Tibial nerve (tissue), 4 donors: ENCODE data around the gene MSH5. TPM values are rescaled to one million over a fixed set of nuclear protein-coding genes. Genes with fewer than 3 reads are reported as not detected.

Source experiments
- DNase-seq, 2 donors: peaks; one replicate each; pipeline ENCODE4 v3.0.0-alpha.2; 2019; ENCODE audit warnings: low spot score in 2 of 2
- H3K27ac ChIP-seq, 4 donors: fragments of 200-600 bp; sonication (generic) in 3 of 4; one replicate each; pipeline ENCODE4 v1.5.1; 2017 to 2019; ENCODE audit warnings: mild to moderate bottlenecking in 1 of 4
- H3K27me3 ChIP-seq, 2 donors: fragments of 200-600 bp; sonication (generic) in 1 of 2; one replicate each; pipeline versions ENCODE4 v1.5.1 to v1.6.0; 2017 to 2019
- H3K36me3 ChIP-seq, 3 donors: fragments of 200-600 bp; sonication (generic); one replicate each; pipeline ENCODE4 v1.5.1; 2018 to 2019
- H3K4me1 ChIP-seq, 4 donors: fragments of 200-600 bp; sonication (generic) in 3 of 4; one replicate each; pipeline ENCODE4 v1.5.1; 2017 to 2019
- H3K4me3 ChIP-seq, 4 donors: fragments of 200-600 bp; sonication (generic) in 3 of 4; one replicate each; pipeline ENCODE4 v1.5.1; 2017 to 2019; ENCODE audit warnings: mild to moderate bottlenecking in 1 of 4, moderate library complexity in 1 of 4
- H3K9me3 ChIP-seq, 4 donors: fragments of 200-600 bp; sonication (generic) in 3 of 4; one replicate each; pipeline ENCODE4 v1.5.1; 2017 to 2019
- EP300 ChIP-seq, 2 donors: sonication (generic); formaldehyde crosslinking; IDR thresholded peaks; one replicate each; pipeline ENCODE4 v1.6.1; 2017; ENCODE audit warnings: antibody characterized with exemption in 2 of 2, mild to moderate bottlenecking in 1 of 2
- POLR2A ChIP-seq, 2 donors: fragments of 450-650 bp; IDR thresholded peaks; one replicate each; pipeline ENCODE4 v1.6.1; 2017; ENCODE audit warnings: antibody characterized with exemption in 2 of 2, mild to moderate bottlenecking in 2 of 2, moderate library complexity in 2 of 2
- WGBS, 2 donors: methylation state at CpG; one replicate each; pipeline ENCODE4 v1.1.5; 2018; 5-methylcytosine and 5-hydroxymethylcytosine counted together
- total RNA-seq, 4 donors: library from RNA; depleted of rRNA; stranded (reverse); fragments of >200 nt; gene quantifications; one replicate each; pipeline ENCODE4 v1.1.0, GENCODE V29; 2016
- TF ChIP-seq, protein P1 (sequence below), 5 experiments: fragments of 200-600 bp in 3 of 5; fragments of 450-650 bp in 2 of 5; sonication (generic) in 3 of 5; IDR thresholded peaks; one replicate each; pipeline ENCODE4 v1.5.1; 2016 to 2019; ENCODE audit warnings: antibody characterized with exemption in 5 of 5, mild to moderate bottlenecking in 3 of 5, moderate library complexity in 2 of 5

Gene MSH5
- total RNA-seq, 4 donors from 2014 or later: 12.2 to 25.5 (median 18.4) TPM

GRCh38 chr6:31740397-31741223, 805 bp downstream of the MSH5 start:
- no peaks in the 10 kb centered on the region for H3K9me3 ChIP-seq
- TF ChIP-seq EP300 (IDR thresholded peaks at IDR 0.05) (no peak), POLR2A (IDR thresholded peaks at IDR 0.05) (no peak)
- TF ChIP-seq, protein P1, sequence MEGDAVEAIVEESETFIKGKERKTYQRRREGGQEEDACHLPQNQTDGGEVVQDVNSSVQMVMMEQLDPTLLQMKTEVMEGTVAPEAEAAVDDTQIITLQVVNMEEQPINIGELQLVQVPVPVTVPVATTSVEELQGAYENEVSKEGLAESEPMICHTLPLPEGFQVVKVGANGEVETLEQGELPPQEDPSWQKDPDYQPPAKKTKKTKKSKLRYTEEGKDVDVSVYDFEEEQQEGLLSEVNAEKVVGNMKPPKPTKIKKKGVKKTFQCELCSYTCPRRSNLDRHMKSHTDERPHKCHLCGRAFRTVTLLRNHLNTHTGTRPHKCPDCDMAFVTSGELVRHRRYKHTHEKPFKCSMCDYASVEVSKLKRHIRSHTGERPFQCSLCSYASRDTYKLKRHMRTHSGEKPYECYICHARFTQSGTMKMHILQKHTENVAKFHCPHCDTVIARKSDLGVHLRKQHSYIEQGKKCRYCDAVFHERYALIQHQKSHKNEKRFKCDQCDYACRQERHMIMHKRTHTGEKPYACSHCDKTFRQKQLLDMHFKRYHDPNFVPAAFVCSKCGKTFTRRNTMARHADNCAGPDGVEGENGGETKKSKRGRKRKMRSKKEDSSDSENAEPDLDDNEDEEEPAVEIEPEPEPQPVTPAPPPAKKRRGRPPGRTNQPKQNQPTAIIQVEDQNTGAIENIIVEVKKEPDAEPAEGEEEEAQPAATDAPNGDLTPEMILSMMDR (IDR thresholded peaks at IDR 0.05): no peak
- no peaks in the 10 kb centered on the region for H3K27me3 ChIP-seq
- peak overlapping the region in 3 of 4 donors; percentile 76 to 91 (median 81) for H3K27ac ChIP-seq
- H3K4me1 ChIP-seq: peaks cover 0 to 42% (median 30%) of the 10 kb centered on the region in 4 donors
- DNase-seq: no peak
- WGBS, 2 donors: 18 to 23% methylated on average over 27 to 29 of the region's 29 CpGs
- peak overlapping the region; percentile 57 to 82 (median 68) for H3K4me3 ChIP-seq
- H3K36me3 ChIP-seq: peaks cover 0 to 15% (median 0%) of the 10 kb centered on the region in 3 donors

DNA sequence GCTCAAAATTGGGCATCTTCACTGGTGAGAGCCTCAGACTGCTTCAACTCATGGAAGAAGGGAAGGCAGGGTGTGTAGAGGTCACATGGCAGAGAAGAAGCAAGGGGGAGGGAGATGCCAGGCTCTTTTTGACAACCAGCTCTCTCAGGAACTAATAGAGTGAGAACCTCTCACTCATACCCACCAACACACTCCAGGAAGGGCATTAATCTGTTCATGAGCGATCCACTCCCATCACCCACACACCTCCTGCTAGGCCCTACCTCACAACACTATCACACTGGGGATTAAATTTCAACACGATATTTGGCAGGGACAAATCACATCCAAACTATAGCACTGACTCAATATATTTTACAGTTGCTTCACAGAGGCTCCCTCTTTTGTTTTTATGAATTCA, 2.0 kb downstream of the MSH5 start:
- Histone ChIP-seq H3K36me3 (peaks cover 0 to 22% (median 0%) of the 10 kb centered on the region in 3 donors), H3K9me3 (no peaks in the 10 kb centered on the region), H3K27ac (no peak overlapping the region), H3K27me3 (no peaks in the 10 kb centered on the region), H3K4me3 (no peak overlapping the region), H3K4me1 (peaks cover 0 to 39% (median 26%) of the 10 kb centered on the region in 4 donors)
- no peak for DNase-seq
- WGBS, 2 donors: 85 to 86% methylated on average over 2 of the region's 2 CpGs
- TF ChIP-seq POLR2A (IDR thresholded peaks at IDR 0.05) (no peak), EP300 (IDR thresholded peaks at IDR 0.05) (no peak)
- TF ChIP-seq, protein P1 (IDR thresholded peaks at IDR 0.05): no peak

DNA sequence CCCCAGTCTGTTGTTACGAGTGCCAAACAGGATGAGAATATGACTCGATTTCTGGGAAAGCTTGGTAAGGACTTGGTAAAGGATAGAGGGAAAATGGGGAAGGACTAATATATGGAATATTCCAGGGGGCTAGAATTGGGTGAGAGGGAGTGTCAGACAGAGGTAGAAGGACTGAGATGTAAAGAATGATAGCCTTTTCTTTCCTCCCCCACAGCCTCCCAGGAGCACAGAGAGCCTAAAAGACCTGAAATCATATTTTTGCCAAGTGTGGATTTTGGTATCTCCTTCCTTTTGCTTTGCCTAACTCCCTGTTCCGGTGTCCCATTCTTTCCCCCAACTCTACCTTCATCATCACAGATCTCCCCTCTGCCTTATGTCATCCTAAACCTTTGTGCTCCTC, 3.1 kb downstream of the MSH5 start:
- Histone ChIP-seq H3K27me3 (no peaks in the 10 kb centered on the region), H3K27ac (no peak overlapping the region), H3K9me3 (no peaks in the 10 kb centered on the region), H3K4me1 (peaks cover 0 to 28% (median 16%) of the 10 kb centered on the region in 4 donors), H3K36me3 (peaks cover 0 to 30% (median 0%) of the 10 kb centered on the region in 3 donors), H3K4me3 (no peak overlapping the region)
- DNase-seq: no peak
- WGBS, 2 donors: 86 to 87% methylated on average over 3 of the region's 3 CpGs
- no peak for TF ChIP-seq POLR2A (IDR thresholded peaks at IDR 0.05)
- TF ChIP-seq, protein P1 (IDR thresholded peaks at IDR 0.05): no peak
- no peak for TF ChIP-seq EP300 (IDR thresholded peaks at IDR 0.05)

DNA sequence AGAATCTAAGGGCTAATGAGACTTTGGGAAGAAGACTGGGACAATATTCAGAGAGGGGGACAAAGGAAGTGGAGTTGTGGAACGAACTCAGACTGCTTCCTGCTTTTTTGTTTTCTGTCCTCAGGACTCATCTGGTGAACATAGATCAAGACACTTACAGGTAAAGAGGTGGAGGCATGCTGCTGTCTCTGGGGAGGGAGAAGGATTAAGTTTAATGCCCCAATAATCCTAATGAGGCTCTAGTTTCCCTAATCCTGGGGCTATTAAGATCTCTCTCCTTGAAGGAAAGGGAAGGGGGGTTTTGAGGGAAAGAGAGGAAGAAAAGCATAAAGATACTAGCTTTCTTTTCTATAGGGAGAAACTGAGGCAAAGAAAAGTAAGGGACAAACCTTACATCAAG, 4.6 kb downstream of the MSH5 start:
- H3K36me3 ChIP-seq: peaks cover 0 to 30% (median 0%) of the 10 kb centered on the region in 3 donors
- DNase-seq: no peak
- H3K4me3 ChIP-seq: no peak overlapping the region
- no peaks in the 10 kb centered on the region for H3K9me3 ChIP-seq
- TF ChIP-seq, protein P1 (IDR thresholded peaks at IDR 0.05): no peak
- no peak for TF ChIP-seq POLR2A (IDR thresholded peaks at IDR 0.05)
- TF ChIP-seq EP300 (IDR thresholded peaks at IDR 0.05): no peak
- 29 to 40% methylated on average over 1 of the region's 1 CpG for WGBS, 2 donors
- no peak overlapping the region for H3K27ac ChIP-seq
- no peaks in the 10 kb centered on the region for H3K27me3 ChIP-seq
- H3K4me1 ChIP-seq: peaks cover 0 to 13% (median 3%) of the 10 kb centered on the region in 4 donors
